NCI-H446 (cell line): ENCODE results near the gene DNAJC4.

Source experiments
- DNase-seq, 2 experiments: peaks; one replicate each; lab custom pipeline; 2025; lab: John Stamatoyannopoulos, UW

DNAJC4 gene

DNA sequence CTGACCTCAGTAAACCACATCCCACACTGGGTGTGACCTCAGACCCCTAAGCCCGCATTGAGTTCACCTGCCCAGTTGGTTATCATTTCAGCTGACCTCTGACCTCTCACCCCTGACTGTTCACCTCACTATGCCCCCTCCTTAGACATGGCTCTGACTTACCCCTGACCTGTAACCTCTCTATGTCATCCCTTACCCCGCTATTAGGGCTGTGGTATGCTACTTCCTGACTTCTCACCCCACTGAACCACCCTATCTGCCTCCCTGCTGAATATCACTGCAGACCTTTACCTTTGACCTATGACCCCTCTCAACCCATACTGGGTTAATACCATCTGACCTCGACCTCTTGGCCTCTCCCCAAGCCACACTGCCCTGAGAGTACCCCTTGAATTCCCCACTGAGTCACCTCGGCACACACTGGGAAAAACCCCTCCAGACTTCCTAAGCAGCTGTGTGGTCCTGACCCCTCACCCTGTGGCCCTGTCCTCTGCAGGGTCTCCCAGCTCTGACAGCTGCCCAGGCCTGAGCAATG lies 29.3 kb downstream of the DNAJC4 start:
- no peak for DNase-seq

DNA sequence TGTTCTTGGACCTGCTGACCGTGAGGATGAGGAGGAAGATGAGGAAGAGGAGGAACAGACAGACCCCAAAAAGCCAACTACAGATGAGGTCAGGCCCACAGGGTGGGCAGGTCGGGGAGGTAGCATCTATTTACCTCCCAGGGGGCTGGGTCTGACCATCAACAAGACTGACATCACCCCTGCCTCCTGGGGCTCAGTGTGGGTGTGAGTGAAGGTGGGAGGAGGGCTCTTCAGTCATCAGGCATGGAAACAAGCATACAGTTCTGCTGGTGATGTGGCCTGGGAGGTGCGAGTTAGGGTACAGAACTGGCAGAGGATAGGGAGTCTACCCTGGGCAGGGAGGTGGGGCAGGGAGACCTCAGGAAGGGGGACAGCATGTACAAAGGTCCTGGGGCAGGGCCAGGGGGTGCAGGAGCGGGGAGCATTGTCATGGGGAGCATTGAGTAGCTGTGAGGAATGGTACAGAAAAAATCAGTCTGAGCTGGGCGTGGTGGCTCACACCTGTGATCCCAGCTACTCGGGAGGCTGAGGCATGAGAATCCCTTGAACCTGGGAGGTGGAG lies 29.9 kb downstream of the DNAJC4 start:
- DNase-seq, result no peak

DNA sequence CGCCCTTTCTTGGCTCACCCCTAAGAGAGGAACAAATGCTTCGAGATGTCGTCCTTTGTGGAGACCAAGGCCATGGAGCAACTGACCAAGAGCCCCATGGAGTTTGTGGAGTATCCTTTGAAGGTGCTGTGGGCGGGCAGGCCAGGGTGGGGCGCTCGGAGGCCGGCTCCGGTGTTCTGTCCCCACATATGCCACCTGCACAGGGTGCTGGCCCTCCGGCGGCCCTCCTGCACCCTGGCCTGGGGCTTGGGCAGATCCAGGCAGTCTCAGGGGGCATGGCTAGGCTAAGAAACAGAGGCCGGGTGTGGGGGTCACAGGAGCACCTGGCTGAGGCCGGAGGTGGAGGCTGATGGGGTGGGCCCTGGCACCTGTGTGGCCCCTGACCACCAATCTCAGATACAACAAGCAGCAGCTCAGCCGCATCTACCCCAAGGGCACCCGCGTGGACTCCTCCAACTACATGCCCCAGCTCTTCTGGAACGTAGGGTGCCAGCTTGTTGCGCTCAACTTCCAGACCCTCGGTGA lies 31.3 kb downstream of the DNAJC4 start:
- DNase-seq, result no peak

DNA sequence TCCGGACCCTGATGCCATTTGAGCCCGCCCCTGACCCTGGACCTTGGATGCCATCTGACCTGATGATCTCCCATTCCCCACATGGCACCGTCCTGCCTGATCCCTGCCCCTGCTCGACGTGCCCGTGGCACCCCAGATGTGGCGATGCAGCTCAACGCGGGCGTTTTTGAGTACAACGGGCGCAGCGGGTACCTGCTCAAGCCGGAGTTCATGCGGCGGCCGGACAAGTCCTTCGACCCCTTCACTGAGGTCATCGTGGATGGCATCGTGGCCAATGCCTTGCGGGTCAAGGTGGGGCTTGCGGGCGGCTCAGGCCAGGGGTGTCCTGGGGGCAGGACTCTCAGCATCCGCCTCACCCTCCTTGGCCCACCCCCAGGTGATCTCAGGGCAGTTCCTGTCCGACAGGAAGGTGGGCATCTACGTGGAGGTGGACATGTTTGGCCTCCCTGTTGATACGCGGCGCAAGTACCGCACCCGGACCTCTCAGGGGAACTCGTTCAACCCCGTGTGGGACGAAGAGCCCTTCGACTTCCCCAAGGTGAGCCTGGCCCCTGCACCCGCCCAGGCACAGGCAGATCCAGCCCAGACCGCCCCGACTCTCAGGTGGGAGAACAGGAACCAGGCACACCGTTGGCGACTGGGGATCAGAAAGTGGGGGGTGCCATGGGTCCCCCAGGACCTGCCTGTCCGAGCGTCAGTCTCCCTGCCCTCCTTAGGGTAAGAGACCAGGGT lies 32.1 kb downstream of the DNAJC4 start:
- DNase-seq, result no peak

DNA sequence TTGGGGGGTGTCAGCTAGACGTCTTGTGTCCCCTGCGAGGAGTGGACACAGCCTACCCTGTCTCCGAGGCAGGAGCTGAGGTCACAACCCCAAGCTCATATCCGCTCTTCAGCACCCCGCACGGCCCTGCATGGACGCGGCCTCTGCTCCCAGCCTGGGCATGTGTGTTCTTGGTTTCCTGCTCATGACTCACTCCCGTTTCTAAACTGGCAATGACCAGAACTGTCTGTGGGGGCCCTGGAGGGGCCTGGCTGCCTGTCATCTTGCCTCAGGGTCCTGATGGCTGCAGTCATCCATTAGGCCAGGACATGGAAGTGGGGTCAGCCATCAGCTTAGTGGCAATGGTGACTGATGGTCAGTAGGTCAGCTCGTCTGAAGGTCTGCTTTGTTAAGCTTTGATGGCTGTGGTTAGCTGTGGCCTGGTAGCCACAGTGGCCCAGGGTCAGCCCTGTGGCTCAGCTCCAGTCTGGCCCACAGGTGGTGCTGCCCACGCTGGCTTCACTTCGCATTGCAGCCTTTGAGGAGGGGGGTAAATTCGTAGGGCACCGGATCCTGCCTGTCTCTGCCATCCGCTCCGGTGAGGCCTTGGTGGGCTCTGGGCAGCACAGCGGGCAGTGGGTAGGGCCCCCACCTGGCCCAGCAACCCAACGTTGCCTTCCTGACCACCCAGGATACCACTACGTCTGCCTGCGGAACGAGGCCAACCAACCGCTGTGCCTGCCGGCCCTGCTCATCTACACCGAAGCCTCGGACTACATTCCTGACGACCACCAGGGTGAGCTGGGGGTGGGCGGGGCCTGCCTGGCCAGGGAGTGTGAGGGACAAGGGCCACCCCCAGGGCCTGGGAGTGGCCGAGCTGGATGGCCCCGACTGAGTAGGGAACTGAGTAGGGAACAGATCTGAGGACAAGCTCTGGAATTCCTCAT lies 32.9 kb downstream of the DNAJC4 start:
- no peak for DNase-seq

DNA sequence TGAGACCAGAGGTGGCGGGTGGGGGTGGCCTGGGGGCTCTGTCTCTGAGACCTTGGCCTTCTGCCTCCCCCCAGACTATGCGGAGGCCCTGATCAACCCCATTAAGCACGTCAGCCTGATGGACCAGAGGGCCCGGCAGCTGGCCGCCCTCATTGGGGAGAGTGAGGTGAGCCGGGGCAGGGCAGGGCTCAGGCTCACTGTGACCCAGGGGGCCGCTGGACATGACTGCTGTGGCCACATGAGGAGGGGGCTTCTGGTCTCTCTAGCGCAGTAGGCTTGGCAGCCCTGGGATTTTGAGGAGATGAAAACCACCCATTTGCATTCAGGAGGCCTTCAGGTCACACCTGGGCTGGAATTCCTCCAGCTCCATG lies 33.6 kb downstream of the DNAJC4 start:
- no peak for DNase-seq

DNA sequence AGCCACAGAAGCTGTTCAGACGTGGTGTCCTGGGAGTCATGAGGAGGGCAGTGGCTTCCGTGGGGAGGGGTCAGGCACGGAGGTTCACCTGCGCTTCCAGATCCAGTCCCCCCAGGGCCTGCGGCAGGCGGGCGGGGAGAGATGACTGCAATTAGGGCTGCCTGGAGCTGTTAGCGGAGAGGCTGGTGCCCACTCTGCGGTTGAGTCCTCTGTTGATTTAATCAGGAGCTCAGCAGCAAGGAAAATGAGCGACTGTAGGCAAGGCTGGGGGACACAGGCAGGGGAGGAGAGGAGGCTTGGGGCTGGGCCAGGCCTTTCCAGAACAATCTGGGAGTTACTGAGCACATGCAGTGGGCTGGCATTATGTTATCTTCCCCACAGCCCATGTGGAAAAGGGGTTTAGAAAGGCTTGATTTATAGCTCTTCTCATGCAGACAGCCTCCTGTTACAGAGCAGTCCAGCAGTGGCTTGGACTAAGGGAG lies 34.1 kb downstream of the DNAJC4 start:
- DNase-seq, result no peak

DNA sequence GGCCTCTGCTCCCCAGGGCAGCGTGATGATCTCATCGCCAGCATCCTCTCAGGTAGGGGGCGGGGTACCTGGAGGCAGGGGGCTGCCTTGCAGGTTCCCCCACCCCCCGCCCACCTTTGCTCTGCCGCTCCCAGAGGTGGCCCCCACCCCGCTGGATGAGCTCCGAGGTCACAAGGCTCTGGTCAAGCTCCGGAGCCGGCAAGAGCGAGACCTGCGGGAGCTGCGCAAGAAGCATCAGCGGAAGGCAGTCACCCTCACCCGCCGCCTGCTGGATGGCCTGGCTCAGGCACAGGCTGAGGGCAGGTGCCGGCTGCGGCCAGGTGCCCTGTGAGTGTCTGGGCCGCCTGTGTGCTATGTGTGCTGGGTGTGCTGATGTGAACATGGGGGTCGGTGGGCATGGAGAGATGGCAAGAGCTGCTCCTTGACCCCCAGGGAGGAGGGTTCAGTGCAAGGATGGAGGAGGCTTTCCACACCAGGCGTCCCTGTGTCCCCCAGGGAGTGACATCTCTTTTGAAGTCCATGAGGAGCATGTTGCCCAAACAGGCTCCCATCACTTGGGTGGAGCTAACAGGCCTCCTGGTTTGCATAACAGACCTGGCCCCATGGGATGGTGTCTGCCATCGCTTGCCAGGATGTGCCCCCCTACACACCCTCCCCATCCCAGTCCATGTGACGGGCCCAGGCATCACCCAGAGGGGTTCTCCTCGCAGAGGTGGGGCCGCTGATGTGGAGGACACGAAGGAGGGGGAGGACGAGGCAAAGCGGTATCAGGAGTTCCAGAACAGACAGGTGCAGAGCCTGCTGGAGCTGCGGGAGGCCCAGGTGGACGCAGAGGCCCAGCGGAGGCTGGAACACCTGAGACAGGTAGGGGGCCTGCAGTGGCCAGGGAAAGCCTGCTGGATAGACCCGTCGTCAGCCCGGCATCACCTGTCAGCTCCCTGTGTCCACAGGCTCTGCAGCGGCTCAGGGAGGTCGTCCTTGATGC lies 35.1 kb downstream of the DNAJC4 start:
- no peak for DNase-seq

DNA sequence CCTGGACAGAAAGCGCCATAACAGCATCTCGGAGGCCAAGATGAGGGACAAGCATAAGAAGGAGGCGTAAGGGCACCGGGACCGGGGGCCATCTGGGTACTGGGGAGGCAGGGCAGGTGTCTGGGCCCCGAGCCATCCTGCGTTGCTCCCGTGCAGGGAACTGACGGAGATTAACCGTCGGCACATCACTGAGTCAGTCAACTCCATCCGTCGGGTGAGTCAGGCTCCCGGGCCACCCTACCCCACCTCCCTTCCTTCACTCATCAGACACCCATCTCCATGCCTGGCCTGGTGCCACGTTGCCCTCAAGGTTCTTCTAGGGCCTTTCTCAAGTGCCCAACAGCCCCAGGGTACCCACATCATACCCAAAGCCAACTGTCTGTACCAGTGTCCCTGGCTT lies 36.0 kb downstream of the DNAJC4 start:
- DNase-seq, result no peak

DNA sequence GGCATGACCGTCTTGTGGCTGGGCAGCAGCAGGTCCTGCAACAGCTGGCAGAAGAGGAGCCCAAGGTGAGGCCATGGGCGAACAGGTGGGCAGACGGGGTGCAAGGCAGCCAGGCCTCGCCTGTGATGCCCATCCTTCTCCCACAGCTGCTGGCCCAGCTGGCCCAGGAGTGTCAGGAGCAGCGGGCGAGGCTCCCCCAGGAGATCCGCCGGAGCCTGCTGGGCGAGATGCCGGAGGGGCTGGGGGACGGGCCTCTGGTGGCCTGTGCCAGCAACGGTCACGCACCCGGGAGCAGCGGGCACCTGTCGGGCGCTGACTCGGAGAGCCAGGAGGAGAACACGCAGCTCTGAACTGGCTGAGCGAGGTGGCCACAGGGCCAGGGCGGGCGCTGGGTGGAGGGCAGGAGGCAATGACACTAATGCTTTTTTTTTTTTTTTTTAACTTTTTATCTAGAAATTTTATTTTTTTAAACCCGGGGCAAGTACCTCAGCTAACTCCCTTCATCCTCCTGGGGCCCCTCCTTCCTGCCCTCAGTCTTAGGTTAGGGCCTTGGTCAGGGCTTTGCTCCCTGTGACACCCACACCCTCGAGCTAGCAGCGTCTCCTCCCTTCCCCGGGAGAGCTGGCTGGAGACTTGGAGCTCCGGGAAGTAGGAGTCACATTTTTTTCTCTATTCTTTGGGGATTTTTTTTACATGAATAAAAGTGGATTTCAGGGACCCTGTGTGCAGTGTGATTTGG lies 37.0 kb downstream of the DNAJC4 start:
- no peak for DNase-seq

DNA sequence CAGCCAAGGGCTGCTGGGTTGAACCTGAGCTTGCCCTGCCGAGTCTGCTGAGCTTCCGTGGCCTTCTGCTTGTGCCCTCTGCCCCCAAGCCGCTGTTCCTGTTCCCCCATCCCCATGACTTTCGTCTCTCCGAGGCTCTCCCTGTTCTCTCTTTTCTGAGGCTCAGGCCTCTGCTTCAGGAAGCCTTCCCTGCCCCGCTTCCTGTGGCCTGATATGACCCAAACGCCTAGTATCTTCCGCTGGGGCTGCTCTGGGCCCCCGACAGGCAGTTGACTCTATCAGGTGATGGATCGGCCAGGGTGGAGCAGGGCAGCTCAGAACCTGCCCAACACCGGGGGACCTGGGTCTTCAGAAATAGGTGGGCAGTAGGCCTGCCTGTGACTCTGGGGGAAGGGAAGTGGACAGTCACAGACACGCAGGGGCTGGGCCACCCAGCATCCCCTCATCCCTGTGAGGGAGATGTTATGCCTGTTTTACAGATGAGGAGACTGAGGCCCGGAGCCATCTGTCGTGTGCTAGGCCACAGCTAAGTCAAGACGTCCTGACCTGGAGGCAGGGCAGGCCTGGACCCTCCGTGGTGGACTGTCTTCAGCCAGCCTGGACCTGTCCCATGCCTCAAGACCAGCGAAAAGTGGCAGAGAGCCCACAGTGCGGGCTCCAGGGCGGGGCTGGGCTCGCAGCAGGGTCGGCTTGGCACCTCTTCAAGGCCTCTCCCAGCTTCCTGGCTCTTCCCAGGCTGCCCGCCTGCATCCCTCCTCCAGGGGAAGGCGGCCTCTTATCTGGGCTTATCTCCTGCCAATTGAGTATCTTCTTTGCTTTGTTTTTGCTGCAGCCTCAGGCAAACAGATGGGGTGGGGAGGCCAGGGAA lies 37.9 kb downstream of the DNAJC4 start:
- DNase-seq, result peak in 1 of 2 experiments; percentile 68

DNA sequence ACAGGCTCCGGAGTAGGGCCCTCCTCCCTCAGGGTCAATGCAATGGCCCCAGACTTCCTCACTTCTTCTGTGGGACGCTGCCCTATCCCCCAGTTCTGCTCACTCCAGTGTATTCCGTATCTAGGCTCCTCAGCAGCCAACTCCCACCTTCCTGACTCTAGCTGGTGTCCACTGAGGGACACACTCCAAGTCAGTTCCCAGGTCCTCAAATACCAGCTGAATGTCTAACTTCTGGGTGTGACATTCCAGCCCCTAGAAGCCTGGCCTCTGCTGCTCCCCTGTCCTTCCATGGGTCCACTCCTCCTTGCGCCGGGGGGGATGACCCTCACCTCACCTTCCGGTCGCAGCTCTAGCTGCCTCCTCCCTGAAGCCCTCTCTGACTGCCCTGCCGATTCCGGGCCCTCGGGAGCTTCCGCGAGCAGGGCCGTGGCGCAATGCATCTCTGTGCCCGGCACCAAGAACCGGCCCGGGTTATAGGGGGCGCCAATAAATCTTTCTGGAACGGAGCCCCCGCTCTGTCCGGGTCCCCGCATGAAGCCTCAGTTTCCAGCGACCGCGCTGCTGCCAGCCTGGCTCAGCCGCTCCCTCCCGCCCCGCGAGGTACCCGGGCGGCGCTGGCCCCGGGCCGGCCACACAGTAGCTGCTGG lies 38.7 kb downstream of the DNAJC4 start:
- no peak for DNase-seq

DNA sequence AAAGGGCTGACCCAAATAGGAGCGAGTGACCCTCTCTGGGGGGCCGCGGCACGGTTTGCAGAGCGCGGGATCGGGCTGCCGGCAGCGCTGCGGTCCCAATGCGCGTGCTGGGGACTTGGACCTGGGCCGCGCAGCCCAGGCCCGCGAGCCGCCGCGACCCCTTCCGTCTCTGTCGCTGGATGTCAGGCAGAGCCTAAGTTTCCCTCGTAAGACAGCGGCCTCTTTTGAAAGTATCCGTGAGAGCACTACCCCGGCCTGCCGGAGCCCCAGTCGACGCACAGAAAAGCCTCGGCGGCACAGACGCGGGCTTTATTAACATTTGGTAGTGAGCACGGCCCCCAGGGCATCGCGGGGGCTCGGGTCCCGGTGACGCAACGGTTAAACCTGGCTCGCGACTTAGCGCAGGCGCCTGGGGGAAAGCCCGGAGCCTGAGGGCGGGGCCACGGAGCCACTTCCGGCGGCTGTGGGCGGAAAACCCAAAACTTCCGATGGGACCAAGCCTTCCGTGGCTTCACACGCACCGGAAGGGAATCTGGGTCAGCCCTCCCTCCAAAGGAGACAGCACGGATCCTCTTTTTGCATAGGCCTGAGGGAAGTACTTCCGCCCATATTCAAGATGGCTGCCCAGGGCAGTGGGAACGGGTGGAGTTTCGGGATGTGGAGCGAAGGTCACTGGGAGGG lies 39.3 kb downstream of the DNAJC4 start:
- DNase-seq, result peak; percentile 100

DNA sequence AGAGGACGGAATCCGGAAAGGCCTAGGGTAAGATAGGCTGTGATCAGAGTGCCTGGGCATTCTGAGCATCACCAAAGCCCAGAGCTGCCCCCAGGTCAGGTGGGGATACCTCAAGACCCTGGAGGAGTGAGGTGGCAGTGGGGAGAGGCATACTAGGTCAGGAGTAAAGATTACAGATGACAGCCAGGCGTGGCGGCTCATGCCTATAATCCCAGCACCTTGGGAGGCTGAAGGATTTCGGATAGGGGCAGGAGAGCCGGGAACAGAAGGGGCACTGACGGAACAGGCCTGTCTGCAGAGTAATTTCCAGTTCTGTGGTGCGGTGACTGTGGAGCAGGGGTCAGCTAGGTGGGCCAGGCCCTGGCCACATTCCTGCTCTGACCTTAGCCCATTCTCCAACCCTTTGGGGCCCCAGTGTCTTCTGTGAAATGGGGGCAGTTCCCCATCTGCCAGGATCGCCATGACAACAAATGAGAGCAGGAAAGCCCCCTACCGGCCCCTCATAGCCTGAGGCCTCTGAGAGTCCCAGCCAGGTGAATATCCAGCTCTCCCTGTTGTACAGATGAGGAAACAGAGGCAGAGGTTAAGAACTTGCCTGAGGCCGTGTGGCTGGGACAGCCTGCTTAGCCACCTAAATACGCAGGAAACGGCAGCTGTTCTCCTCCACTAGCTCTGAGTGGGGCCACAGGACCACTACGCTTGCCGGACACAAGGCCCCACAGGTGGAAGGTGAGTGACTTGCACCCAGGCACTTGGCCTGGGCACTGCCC lies 44.9 kb downstream of the DNAJC4 start:
- DNase-seq, result no peak

DNA sequence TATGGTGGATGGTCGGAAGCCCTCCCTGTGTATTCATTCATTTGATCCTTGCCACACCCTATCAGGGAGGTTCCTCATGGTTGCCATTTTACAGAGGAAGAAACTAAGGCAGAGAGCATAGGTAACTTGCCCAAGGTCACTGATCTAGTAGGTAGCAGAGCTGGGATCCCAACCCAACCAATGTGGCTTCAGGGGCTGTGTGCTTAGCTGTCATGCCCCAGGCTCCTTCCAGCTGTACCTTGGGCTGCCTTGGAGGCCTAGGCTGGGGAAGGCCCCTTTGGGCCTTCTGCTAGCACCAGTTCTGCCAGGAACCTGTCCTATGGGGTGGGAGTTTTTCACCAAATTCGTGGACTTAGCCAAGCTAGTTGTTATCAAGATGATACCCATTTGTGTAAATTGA lies 45.5 kb downstream of the DNAJC4 start:
- no peak for DNase-seq

DNA sequence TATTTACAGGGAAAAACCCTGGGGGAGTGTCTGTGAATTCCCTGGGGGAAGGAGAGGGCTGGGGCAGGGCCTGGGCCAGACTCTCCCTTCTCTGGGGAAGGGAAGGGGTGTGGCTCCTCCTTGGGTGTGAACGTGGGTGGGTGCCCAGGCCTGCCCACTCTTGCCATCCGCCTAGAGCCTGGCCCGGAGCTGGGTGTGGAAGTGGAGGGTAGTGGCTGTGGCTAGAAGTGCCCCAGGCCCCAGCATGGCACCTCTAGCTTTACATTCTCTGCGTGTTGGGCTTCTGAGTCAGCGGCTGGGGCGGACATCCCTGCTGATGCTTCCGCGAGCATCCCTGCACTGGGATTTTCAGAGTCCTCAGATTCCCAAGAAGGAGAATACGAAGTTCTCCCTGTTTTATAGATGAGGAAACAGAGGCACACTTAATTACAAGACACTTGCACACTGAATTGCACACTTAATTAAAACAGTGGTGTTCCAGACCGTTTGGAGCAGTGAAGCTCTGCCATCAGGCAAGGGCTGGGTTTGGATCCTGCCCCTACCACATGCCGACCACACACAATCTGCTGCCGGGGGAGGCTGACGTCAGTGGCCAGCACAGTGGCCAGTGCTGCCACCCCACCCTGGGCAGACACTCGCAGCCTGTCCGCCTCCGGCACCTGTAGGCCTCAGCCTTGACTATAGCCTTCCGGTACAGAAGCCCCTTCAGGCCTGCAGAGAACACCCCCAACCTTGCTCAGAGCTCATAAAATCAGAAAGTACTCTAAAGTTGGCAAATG lies 46.5 kb downstream of the DNAJC4 start:
- no peak for DNase-seq
